ENCODE measurements around the gene RAB31.
"Not testable (repeated sequence)": the region's sequence is repeated elsewhere in the genome, so short reads cannot be mapped to it uniquely, and the experiment has no call there.

The RAB31 gene

DNA sequence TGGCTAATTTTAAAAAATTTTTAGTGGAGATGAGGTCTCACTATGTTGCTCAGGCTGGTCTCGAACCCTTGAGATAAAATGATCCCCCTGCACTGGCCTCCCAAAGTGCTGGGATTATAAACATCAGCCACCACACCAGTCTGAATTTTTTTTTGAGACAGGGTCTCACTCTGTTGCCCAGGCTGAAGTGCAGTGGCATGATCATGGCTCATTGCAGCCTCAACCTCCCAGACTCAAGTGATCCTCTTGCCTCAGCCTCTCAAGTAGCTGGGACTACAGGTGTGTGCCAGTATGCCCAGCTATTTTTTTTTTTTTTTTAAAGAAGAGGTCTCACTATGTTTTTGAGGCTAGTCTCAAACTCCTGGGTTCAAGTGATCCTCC, 191.4 kb downstream of the RAB31 start:
- FAIRE-seq = not testable (repeated sequence)

DNA sequence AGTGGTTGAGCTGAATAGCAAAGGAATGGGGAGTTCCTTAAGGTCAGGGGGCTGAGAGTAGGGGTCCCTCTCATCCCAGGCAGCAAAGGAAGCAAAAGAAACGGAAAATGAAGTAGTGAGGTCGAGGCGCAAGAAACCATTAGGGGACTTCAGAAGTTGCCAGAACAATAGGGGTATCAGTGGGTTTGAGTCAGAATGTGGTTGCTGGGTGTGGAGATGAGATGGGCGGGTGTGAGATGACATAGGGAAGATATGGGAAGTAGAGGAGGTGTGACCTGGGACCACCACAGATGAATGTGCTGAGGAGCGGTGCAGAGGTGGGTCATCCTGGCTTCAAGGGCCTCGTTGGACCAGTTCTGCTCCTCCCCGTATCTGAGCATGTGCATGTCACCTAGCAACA, 192.6 kb downstream of the RAB31 start:
- no peak for FAIRE-seq

DNA sequence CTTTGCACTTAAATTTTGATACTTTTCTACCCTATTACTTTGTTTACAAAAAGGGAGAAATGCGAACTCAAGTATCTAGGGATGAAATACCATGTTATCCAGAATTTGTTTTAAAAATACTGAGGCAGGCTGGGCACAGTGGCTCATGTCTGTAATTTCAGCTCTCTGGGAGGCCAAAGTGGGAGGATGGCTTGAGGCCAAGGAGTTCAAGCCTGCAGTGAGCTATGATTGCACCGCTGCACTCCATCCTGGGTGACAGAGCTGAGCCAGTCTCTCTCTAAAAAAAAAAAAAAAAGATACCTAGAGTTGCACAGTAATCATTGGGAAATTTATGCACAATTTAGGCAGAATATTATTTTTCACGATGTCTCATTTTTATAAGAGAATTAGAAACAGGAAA, 193.3 kb downstream of the RAB31 start:
- FAIRE-seq = no peak

DNA sequence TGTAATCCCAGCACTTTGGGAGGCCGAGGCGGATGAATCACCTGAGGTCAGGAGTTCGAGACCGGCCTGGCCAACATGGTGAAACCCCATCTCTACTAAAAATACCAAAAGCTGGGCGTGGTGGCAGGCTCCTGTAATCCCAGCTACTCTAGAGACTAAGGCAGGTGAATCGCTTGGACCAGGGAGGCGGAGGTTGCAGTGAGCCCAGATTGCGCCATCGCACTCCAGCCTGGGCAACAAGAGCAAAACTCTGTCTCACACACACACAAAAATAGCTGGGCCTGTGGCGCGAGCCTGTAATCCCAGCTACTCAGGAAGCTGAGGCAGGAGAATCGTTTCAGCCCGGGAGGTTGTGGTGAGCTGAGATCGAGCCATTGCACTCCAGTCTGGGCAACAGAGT, 194.2 kb downstream of the RAB31 start:
- not testable (repeated sequence) for FAIRE-seq

DNA sequence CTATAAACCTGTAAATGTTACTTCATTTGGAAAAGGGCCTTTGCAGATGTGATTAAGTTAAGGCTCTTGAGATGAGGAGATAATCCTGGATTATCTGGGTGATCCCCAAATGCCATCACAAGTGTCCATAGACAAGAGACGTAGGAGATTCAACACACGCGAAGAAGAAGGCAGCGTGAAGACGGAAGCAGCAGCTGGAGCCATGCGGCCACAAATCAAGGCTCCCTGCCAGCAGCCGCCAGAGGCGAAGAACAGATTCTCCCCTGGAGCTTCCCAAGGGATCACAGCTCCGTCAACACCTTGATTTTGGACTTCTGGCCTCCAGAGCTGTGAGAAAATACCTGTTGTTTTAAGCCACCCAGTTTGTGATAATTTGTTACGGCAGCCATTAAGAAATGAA, 194.7 kb downstream of the RAB31 start:
- FAIRE-seq = no peak

DNA sequence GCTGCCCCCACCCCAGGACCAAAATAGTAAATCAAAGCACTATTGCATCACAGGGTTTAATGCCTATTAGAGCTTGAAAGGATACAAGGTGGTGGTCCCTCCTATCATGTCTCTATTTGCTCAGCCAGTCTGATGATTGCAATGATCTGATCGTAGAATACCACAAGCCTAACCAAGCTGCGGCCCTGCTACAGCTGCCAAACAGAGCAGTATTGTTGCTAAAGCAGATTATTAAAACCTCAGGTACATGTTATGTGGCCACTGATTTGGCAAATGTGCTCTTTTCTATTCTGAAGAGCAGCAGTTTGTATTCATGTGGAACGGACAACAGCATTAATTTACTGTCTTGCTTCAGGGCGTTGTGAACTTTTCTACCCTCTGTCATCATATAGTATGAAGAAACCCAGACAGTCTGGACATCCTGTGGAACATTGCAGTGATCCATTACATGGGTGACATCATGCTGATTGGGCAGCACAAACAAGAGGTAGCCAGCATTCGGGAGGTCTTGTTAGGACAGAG, 197.4 kb downstream of the RAB31 start:
- FAIRE-seq = no peak

DNA sequence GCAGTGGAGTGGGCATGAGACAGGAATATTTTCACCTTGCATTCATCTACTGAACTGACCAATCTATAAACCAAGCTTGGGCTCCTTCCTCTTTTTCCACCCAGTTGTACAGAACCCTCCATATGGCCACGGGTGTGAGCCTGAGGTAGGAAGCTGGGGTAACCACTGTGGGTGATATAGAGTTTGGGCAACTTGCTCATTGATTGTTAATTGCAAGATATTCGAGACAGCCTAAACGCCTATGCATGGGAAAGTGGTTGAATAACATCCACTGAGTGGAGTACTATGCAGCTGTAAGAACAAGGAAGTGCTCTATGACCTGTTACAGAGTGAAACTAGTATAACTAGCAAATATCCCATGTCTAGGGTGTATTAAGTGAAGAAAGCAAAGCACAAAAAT, 198.4 kb downstream of the RAB31 start:
- no peak for FAIRE-seq

DNA sequence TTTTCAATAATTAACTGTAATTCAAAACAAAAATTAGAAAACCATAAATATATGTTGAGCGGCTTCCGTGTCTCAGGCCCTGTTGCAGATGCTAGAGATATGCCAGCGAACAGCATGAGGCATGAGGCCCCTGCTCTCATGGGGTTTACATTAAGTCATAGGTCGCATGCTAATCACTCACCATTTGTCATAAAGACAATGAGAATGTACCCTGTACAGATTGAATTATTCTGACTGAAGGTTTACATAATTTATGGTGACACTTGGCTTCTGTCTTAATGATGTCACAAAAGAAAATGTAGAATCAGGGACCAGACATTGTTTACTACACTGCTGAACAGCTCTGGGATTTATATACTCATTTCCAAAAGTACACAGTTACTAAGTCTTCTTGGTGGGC, 199.8 kb downstream of the RAB31 start:
- FAIRE-seq = no peak

DNA sequence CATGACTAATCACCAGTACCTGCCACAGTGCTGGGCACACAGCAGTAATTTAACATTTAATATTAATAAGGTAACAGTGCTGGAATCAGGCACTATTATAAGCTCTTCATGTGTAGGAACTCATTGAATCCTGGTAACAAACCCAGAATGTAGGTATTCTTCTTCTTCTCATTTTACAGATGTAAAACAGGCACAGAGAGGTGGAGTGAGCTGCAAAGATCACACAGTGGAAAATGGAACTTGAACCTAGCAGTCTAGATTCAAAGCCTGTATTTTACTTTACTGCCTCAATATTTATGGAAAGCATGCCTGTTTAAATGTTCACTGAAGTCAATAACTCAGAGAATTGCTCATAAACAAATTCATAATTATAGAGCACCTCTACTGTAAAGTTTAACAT, 202.0 kb downstream of the RAB31 start:
- FAIRE-seq = no peak

DNA sequence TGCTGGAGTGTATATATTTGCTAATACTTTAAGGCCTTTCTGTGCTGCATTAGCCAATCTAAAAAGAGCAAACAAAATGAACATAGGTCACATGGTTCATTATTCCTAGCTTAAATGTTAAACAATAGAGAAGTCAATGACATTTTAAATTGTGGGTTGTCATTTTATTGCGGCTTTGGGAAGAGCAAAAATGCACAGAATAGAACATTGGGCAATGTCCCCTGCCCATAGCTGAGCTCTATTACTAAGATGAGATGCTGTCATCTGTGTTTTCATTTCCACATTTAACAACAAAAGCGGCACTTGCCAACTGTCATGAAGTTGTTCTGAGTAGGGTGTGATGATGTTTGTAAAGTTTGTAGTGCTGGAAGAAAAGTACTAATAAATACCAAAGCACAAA, 202.6 kb downstream of the RAB31 start:
- no peak for FAIRE-seq

DNA sequence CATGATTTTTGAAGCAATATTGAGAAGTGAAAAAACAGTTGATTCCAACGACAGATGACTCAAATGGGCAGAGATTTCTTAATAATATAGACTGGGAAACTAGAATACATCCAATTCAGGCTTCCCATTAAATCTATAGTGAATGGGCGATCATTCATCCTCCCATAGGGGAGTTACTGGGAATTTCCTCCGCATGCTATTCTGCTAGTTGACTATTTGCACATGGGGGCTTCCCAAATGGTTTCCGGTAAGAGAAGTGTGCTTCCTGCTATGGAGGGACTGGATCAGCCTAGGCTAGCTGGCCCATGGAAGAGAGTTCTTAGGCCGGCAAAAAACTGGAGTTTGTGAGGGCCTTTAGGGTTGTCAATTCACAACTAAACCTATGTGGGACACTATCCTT, 203.1 kb downstream of the RAB31 start:
- FAIRE-seq = no peak
